HG03159 (cell line): ENCODE data around the gene ZNHIT3.

ENCODE experiments used
- ATAC-seq: cut with Tn5 transposase; IDR thresholded peaks from one replicate; pipeline ENCODE4 v1.9.1; 2021; ENCODE audit warnings: mild to moderate bottlenecking, moderate library complexity; ENCODE audit not compliant: unreplicated experiment

ZNHIT3 gene

GRCh38 chr17:36509272-36509985, 22.9 kb downstream of the ZNHIT3 start:
- ATAC-seq = no peak

- no peak for ATAC-seq
These were observed 24.2 kb downstream of the ZNHIT3 start for GRCh38 chr17:36510636-36511035.

GRCh38 chr17:36511216-36511615, 24.7 kb downstream of the ZNHIT3 start:
- no peak for ATAC-seq

- ATAC-seq = no peak
These were observed 26.2 kb downstream of the ZNHIT3 start for GRCh38 chr17:36512641-36513040.

GRCh38 chr17:36514856-36515255, 28.4 kb downstream of the ZNHIT3 start:
- no peak for ATAC-seq

GRCh38 chr17:36515837-36516236, 29.4 kb downstream of the ZNHIT3 start:
- no peak for ATAC-seq

- no peak for ATAC-seq
These were observed 36.6 kb downstream of the ZNHIT3 start for GRCh38 chr17:36523113-36523512.

GRCh38 chr17:36524428-36524876, 38.0 kb downstream of the ZNHIT3 start:
- no peak for ATAC-seq

- no peak for ATAC-seq
These were observed 38.6 kb downstream of the ZNHIT3 start for GRCh38 chr17:36525113-36525512.

GRCh38 chr17:36525888-36526287, 39.4 kb downstream of the ZNHIT3 start:
- ATAC-seq = no peak

GRCh38 chr17:36527621-36528250, 41.3 kb downstream of the ZNHIT3 start:
- no peak for ATAC-seq

- no peak for ATAC-seq
These were observed 42.6 kb downstream of the ZNHIT3 start for GRCh38 chr17:36529121-36529520.

- ATAC-seq = no peak
These were observed 46.0 kb downstream of the ZNHIT3 start for GRCh38 chr17:36532435-36532975.

- ATAC-seq = peak; percentile 35
These were observed 47.7 kb downstream of the ZNHIT3 start for GRCh38 chr17:36533935-36534839.

GRCh38 chr17:36534840-36535668, 48.6 kb downstream of the ZNHIT3 start, which contains the start of the genes MYO19 and PIGW:
MYO19 (minus strand) TSS chr17:36534868; CDS start chr17:36532538, 2,330 bp downstream.
PIGW (plus strand) TSS chr17:36534987; CDS start chr17:36537102, 2,115 bp downstream.
- ATAC-seq = peak; percentile 64

GRCh38 chr17:36535669-36536081, 49.2 kb downstream of the ZNHIT3 start:
- no peak for ATAC-seq

GRCh38 chr17:36540696-36541095, 54.2 kb downstream of the ZNHIT3 start:
- ATAC-seq = no peak

GRCh38 chr17:36542755-36543154, 56.3 kb downstream of the ZNHIT3 start:
- no peak for ATAC-seq

GRCh38 chr17:36544044-36544306, 57.5 kb downstream of the ZNHIT3 start:
- ATAC-seq = peak; percentile 24

- peak; percentile 46 for ATAC-seq
These were observed 58.0 kb downstream of the ZNHIT3 start, which contains the start of gene GGNBP2 for GRCh38 chr17:36544307-36545076. GGNBP2 (plus strand) TSS chr17:36544919; CDS start chr17:36545725, 806 bp downstream.
